IPS DF 4.7 (cell line): ENCODE results near the gene LLGL1.

Experiments used
- DNase-seq: peaks from one replicate; pipeline ENCODE4 v3.0.0-alpha.2; 2013; ENCODE audit warnings: low spot score; ENCODE audit errors: extremely low read depth

The LLGL1 gene

GRCh38 chr17:18270046-18270931 lies 44.9 kb downstream of the LLGL1 start:
- DNase-seq = no peak

- no peak for DNase-seq
These were observed 51.6 kb downstream of the LLGL1 start for GRCh38 chr17:18277076-18277475.

GRCh38 chr17:18278867-18279266 lies 53.4 kb downstream of the LLGL1 start:
- no peak for DNase-seq

DNA sequence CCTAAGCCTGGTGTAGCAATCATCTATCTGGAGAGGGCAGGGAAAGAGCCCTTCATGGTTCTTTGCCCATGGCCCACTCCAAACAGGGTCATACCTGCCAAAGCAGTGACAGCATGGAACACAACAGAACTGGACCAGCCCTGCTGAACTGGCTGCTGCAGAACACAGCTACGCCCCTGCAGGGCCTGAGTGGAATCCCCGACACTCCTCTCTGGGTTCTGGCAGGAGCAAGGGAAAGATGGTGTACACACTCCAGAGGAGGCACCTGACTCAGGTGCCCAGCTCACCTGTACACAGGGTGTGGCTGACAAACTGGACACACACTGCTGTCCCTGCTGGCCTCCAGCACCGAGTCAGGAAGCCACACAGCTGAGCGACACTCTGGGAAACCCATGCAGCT lies 54.8 kb downstream of the LLGL1 start:
- no peak for DNase-seq

GRCh38 chr17:18280766-18281371 lies 55.4 kb downstream of the LLGL1 start:
- no peak for DNase-seq

DNA sequence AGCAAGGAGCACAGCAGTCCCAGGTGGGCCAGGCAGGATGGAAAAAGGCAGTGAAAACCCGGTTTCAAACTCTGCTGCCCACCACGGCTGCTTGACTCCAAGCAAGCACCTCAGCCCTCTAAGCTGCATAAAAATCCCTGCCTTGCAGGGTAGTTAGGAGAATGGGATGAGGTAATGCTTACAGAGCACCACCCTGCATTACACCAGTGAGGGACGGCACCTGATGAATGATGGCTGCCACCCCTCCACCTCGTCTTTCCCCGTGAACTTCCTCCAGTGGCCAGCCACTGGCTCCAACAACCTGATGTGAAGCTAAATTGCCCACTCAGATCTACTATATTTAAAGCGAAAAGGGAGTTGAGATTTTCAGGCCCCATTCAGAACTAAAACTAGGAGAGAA lies 56.4 kb downstream of the LLGL1 start:
- no peak for DNase-seq

- no peak for DNase-seq
These were observed 59.9 kb downstream of the LLGL1 start for GRCh38 chr17:18285296-18285695.

GRCh38 chr17:18291718-18292540 lies 66.5 kb downstream of the LLGL1 start:
- no peak for DNase-seq
